ENCODE measurements around the gene LHX3. TPM values are rescaled to one million over a fixed set of nuclear protein-coding genes. Genes with fewer than 3 reads are reported as not detected.

Gene LHX3
- total and polyA plus RNA-seq, 10 of the 15 experiments (the other 5 are each of a cell fraction or from before 2014, with no cell fraction given): not detected

DNA sequence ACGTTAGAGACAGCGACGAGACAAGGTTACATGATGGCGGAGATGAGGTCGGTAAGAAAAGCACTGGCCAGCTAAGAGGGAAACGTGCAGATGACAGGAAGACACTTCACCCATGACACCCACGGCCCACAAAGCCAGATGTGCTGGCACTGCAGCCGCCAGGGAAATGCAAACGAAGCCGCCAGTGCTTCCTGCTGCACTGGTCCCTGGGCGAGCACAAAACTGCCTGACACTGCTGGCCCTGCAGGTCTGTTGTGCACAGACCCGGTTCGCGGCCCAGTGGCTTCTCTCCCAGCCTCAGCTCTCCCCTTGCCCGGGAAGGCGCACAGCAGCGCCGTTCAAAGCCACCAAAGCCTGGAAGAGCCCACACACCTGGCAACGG lies 20.4 kb upstream of the LHX3 start (continued):
- peak; percentile 59 for TF ChIP-seq POLR2A (IDR thresholded peaks at IDR 0.05; ENCODE audit: low read depth, low read length)
- TF ChIP-seq, protein P1, sequence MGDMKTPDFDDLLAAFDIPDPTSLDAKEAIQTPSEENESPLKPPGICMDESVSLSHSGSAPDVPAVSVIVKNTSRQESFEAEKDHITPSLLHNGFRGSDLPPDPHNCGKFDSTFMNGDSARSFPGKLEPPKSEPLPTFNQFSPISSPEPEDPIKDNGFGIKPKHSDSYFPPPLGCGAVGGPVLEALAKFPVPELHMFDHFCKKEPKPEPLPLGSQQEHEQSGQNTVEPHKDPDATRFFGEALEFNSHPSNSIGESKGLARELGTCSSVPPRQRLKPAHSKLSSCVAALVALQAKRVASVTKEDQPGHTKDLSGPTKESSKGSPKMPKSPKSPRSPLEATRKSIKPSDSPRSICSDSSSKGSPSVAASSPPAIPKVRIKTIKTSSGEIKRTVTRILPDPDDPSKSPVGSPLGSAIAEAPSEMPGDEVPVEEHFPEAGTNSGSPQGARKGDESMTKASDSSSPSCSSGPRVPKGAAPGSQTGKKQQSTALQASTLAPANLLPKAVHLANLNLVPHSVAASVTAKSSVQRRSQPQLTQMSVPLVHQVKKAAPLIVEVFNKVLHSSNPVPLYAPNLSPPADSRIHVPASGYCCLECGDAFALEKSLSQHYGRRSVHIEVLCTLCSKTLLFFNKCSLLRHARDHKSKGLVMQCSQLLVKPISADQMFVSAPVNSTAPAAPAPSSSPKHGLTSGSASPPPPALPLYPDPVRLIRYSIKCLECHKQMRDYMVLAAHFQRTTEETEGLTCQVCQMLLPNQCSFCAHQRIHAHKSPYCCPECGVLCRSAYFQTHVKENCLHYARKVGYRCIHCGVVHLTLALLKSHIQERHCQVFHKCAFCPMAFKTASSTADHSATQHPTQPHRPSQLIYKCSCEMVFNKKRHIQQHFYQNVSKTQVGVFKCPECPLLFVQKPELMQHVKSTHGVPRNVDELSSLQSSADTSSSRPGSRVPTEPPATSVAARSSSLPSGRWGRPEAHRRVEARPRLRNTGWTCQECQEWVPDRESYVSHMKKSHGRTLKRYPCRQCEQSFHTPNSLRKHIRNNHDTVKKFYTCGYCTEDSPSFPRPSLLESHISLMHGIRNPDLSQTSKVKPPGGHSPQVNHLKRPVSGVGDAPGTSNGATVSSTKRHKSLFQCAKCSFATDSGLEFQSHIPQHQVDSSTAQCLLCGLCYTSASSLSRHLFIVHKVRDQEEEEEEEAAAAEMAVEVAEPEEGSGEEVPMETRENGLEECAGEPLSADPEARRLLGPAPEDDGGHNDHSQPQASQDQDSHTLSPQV (IDR thresholded peaks at IDR 0.05): no peak
- no peak for TF ChIP-seq GATAD2B (conservative IDR thresholded peaks at IDR 0.05; ENCODE audit: low read depth)
- no peak for TF ChIP-seq RFX5 (IDR thresholded peaks at IDR 0.05; ENCODE audit: low read depth, low read length)
- TF ChIP-seq MYC (IDR thresholded peaks at IDR 0.05; ENCODE audit: insufficient read depth, insufficient read length, insufficient replicate concordance, low read length, severe bottlenecking): no peak
- no peak for TF ChIP-seq ZNF384 (IDR thresholded peaks at IDR 0.05; ENCODE audit: borderline replicate concordance, low read depth, low read length)
- TF ChIP-seq IKZF1 (conservative IDR thresholded peaks at IDR 0.05): no peak
- no peak for TF ChIP-seq RBBP5 (conservative IDR thresholded peaks at IDR 0.05)
- no peak for TF ChIP-seq EP300 (IDR thresholded peaks at IDR 0.05; ENCODE audit: borderline replicate concordance in 1 of 2, control insufficient read depth in 1 of 2, low read depth in 2 of 2, low read length in 2 of 2)
- TF ChIP-seq ATF3 (IDR thresholded peaks at IDR 0.05; ENCODE audit: borderline replicate concordance, extremely low read depth, low read depth, low read length): no peak
- no peak for TF ChIP-seq RAD21 (IDR thresholded peaks at IDR 0.05; ENCODE audit: insufficient read depth, low read depth, low read length)
- TF ChIP-seq ZNF687 (IDR thresholded peaks at IDR 0.05): no peak
- no peak for TF ChIP-seq FOS (IDR thresholded peaks at IDR 0.05; ENCODE audit: borderline replicate concordance, extremely low read depth, insufficient read length)
- TF ChIP-seq PAX5 (IDR thresholded peaks at IDR 0.05; ENCODE audit: borderline replicate concordance, low read depth, low read length): peak; percentile 27; the same call in 1 of the 2 replicates
- no peak for TF ChIP-seq HDAC6 (IDR thresholded peaks at IDR 0.05; ENCODE audit: unreplicated experiment)
- peak; percentile 39; the same call in 1 of the 3 replicates for TF ChIP-seq POU2F2 (IDR thresholded peaks at IDR 0.05; ENCODE audit: borderline replicate concordance, low read depth, low read length)
- 0 out of 2 replicates have a peak, but pooled peaks have one; percentile 18 for TF ChIP-seq YY1 (IDR thresholded peaks at IDR 0.05; ENCODE audit: low read depth, low read length)
- TF ChIP-seq STAT3 (IDR thresholded peaks at IDR 0.05; ENCODE audit: low read depth, low read length): no peak
- no peak for TF ChIP-seq MXI1 (IDR thresholded peaks at IDR 0.05; ENCODE audit: low read depth, low read length)
- no peak for TF ChIP-seq PML (IDR thresholded peaks at IDR 0.05; ENCODE audit: low read length)
- no peak for TF ChIP-seq ZNF207 (IDR thresholded peaks at IDR 0.05; ENCODE audit: borderline replicate concordance)
- TF ChIP-seq SIX5 (IDR thresholded peaks at IDR 0.05; ENCODE audit: low read depth, low read length, severe bottlenecking): no peak
- TF ChIP-seq LARP7 (IDR thresholded peaks at IDR 0.05): no peak
- no peak for TF ChIP-seq YBX1 (IDR thresholded peaks at IDR 0.05)
- TF ChIP-seq NFYB (IDR thresholded peaks at IDR 0.05; ENCODE audit: insufficient read depth, low read depth, low read length): no peak

Measured in GM12878 (cell line).